NK-92 treated with Interleukin-12 subunit alpha and Interleukin-12 subunit beta, amount 100 ng/mL, for 24 hours (cell line): Measurements from ENCODE around the gene TCP11L2.

Experiments used
- DNase-seq: peaks from one replicate; lab custom pipeline; 2025; lab: John Stamatoyannopoulos, UW

TCP11L2 gene

GRCh38 chr12:106302401-106303201 lies at the start of gene TCP11L2:
TSS of gene TCP11L2 (plus strand) at chr12:106302733. CDS start at chr12:106311076, 8,343 bp downstream.
- peak; percentile 70 for DNase-seq

DNA sequence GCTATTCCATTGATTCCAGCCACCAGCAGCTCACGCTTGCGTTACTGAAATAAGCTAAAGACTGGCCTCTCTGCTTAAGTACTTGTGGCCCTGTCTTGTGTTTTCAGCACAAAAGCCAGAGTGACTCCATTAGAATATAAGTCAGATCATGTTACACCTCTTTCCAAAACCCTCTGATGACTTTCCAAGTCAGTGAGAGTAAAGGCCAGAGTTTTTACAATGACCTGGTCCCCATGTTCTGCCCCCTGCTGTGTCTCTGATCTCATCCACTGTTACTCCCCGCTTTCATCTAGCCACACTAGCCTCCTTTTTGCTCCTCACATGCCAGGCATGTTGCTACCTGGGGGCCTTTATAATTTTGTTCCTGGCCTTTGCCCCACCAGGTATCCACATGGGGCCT lies 47.8 kb upstream of the TCP11L2 start:
- DNase-seq, result no peak

DNA sequence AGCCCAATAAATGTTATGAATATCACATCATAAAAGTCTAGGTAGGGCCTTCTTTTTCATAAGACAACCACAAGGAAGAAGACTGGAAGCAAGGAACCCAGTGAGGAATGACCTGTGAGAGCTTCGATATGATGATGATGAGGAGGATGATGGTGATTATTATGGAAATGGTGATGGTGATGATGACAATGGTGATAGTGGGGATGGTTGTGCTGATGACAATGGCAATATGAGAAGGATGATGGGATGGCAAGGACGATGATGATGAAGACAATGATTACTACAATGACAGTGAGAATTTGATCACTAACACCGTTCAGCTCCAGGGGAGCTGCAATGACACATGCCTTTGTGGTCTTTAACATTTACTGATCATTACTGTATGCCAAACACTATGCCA lies 47.0 kb upstream of the TCP11L2 start:
- DNase-seq, result no peak

DNA sequence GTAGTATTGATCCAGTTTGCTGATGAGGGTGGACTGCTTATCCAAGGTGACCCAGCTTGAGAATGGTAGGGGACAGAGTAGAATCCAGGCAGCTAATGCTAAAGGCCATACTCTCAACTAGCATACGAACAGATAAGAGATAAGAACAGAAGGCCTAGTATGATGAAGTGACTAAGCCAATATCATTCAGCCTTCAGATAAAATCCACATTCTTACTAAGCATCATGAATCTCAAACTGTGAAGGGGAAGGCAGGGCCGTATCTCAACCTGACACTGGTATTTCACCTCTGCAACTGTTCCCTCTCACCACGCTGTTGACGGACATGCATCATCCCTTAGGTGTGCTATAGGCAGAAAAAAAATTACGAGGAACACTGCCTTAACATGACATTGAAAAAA lies 46.6 kb upstream of the TCP11L2 start:
- DNase-seq, result no peak

DNA sequence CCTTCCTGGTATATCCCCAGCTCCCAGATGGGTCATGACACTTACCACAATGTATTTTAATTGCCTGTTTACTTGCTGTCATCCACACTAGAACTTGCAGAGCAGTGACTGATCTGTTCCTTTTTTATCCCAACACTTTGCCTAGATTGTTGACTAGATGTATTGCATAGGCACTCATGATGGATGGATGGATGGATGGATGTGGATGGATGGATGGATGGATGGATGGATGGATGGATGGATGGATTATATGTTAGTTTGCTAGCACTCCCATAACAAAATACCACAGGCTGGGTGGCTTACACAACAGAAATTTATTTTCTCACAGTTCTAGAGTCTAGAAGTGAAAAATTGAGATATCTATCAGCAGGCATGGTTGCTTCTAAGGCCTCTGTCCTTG lies 46.0 kb upstream of the TCP11L2 start:
- no peak for DNase-seq

DNA sequence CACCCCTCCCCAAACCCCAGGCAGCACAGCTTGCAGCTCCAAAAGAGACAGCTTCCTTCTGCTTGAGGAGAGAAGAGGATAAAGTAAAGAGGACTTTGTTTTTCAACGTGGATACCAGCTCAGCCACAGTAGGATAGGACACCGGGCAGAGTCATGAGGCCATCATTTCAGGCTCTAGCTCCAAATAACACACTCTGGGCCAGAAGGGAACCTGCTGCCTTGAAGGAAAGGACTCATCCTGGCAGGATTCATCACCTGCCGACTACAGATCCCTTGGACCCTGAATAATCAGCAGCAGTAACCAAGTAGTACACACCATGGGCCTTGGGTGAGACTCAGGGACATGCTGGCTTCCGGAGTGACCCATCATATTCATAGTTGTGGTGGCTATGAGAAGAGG lies 44.3 kb upstream of the TCP11L2 start:
- DNase-seq, result no peak

- no peak for DNase-seq
These were observed 43.6 kb upstream of the TCP11L2 start for GRCh38 chr12:106258935-106259334.

- no peak for DNase-seq
These were observed 37.4 kb upstream of the TCP11L2 start for GRCh38 chr12:106265116-106265515.

GRCh38 chr12:106267535-106267934 lies 35.0 kb upstream of the TCP11L2 start:
- no peak for DNase-seq

DNA sequence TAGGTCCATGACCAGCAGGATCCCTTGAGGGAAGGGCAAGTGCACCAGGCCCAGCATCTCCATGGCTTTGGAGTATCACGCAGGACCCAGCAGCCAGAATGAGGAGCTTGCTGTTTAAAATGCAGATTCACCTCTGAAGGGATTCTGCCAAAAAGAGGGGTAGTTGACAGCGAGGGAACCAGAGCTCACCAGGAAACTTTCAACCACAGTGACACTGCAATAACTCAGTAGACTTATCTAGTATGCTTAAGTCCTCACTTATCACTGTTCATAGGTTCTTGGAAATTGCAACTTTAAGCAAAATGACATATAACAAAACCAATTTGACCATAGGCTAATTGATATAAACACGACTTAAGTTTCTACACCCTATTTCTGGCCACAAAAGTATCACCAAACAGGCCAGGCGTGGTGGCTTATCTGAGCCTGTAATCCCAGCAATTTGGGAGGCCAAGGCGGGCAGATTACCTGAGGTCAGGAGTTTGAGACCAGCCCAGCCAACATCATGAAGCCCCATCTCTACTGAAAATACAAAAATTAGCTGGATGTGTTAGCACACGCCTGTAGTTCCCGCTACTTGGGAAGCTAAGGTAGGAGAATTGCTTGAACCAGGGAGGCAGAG lies 33.3 kb upstream of the TCP11L2 start:
- no peak for DNase-seq

GRCh38 chr12:106271575-106272505 lies 30.7 kb upstream of the TCP11L2 start:
- DNase-seq, result no peak

GRCh38 chr12:106273491-106273890 lies 29.0 kb upstream of the TCP11L2 start:
- no peak for DNase-seq

- DNase-seq, result no peak
These were observed 28.5 kb upstream of the TCP11L2 start for GRCh38 chr12:106274012-106274411.

DNA sequence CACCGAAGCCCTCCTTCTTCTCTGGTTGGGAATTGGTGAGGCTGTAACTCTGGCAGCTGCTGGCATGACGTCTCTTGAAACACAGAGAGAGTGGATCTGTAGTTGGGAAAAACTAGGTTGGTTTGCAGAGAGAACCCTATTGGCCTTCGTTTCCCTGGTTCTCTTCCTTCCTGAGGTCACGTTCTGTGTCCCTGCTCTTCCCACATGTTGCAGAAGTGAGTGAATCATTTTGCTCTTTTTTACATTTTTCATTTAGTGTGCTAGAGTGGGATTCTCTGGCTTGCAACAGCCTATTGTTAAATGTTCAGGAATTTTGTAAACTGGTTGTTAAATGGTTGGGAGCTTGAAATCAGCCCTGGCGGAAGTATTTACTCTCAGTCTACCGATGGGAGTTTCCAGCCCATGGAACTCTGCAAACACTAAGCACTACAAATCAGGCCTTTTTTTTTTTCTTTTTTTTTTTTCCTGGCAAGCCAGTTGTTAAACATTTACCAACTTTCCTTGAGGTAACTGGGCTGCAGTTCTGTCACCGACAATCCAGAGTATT lies 27.9 kb upstream of the TCP11L2 start:
- no peak for DNase-seq

- DNase-seq, result no peak
These were observed 27.1 kb upstream of the TCP11L2 start for GRCh38 chr12:106275458-106275857.

- no peak for DNase-seq
These were observed 26.3 kb upstream of the TCP11L2 start for GRCh38 chr12:106276032-106276740.

DNA sequence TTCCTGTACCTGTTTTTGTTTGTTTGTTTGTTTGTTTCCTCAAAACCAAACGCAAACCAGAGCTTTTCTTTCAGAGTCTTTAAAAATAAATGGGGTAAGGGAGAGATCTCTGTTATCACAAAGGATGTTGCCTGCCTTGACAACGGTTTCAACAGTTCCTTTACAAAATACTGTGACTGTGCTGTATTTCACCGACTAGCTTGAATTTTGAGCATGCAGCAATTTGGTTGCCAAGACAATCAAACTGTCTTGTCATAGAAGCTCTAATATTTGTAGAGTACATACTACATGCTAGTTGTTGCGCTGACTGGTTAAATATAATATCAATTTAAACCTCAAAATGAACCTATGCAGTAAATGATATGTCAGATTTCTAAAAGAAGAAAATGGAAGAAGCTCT lies 22.4 kb upstream of the TCP11L2 start:
- DNase-seq, result no peak

DNA sequence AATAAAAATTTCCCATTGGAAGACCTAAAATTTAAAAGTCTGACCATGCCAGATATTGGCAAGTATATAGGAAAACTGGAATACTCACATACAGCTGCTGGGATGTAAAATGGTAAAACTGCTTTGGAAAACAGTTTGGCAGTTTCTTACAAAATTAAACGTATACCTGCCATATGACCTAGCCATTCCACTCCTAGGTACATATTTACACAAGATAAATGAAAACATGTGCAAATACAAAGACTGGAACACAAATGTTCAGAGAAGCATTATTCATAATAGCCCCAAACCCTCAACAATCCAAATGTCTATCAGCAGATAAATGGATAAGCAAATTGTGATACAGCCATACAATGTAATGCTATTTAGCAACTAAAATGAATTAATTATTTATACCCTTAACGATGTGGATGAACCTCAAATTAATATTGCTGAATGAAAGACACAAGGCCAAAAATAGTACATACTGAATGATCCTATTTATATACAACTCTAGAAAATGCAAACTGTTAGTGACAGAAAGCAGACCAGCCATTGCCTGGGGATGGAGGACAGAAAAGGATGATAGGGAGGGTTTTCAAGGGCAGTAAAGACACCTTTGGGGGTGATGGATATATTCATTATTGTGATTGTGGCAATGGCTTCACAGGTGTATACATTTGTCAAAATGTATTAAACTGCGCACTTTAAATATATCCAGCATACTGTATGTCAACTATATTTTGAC lies 21.3 kb upstream of the TCP11L2 start:
- DNase-seq, result no peak

DNA sequence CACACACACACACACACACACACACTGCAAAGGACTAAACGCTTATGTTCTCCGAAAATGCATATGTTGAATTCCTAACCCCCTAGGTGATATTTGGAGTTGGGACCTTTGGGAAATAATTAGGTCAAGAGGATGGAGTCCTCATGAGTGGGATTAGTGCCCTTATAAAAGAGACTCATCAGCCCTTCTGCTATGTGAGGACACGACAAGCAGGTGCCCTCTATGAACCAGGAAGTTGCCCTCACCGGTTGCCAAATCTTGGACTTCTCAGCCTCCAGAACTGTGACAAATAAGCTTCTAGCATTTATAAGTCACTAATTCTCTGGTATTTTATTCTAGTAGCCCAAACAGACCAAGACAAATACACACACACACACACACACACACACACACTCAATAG lies 20.7 kb upstream of the TCP11L2 start:
- DNase-seq, result no peak

DNA sequence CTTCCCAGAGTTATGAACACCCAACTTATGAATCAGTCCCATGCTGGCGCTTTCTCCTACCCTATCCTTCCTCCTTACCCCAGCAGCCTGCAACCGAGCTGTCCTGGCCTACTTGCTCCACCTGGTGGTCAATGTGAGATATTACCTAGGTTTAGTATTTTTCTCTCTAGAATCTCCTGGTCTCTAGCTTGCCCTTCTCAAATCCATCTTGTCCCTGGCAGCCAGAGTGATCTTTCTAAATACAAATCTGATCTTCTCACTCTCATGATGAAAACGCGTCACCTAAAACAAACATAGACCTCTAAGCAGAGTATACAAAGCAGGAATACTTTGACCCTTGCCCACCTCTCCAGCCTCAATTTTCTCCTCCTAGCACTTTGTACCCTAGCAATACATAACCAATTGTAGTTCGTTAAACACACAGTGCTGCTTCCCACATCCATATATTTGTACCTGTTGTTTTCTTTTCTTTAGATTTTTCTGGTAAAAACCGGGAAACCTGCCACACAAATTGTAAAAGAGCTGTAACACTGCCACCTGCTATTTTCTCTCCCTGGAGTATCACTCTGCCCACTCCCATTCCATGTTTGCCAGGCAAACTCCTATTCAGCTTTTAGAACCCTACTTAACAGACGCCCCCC lies 20.0 kb upstream of the TCP11L2 start:
- DNase-seq, result no peak
